ENCODE results near the gene WWP2. TPM values are rescaled to one million over a fixed set of nuclear protein-coding genes. Genes with fewer than 3 reads are reported as not detected.
"Not testable (repeated sequence)": the region's sequence is repeated elsewhere in the genome, so short reads cannot be mapped to it uniquely, and the experiment has no call there.

Gene WWP2
- total RNA-seq, 1 donor = 28.5 TPM

- no peak for DNase-seq (ENCODE audit: low read depth)
- no peak for TF ChIP-seq CTCF (IDR thresholded peaks at IDR 0.05; ENCODE audit: insufficient read depth, low read depth, low read length)
- H3K4me3 ChIP-seq (ENCODE audit: low read depth, low read length) = no peak overlapping the region
Measured at GRCh38 chr16:69938981-69939820, 177.1 kb downstream of the WWP2 start.

- no peak for DNase-seq (ENCODE audit: low read depth)
- no peak overlapping the region for H3K4me3 ChIP-seq (ENCODE audit: low read depth, low read length)
- TF ChIP-seq CTCF (IDR thresholded peaks at IDR 0.05; ENCODE audit: insufficient read depth, low read depth, low read length) = no peak
Measured at GRCh38 chr16:69939821-69940585, 177.9 kb downstream of the WWP2 start.

- no peak overlapping the region for H3K4me3 ChIP-seq (ENCODE audit: low read depth, low read length)
- DNase-seq (ENCODE audit: low read depth) = no peak
- no peak for TF ChIP-seq CTCF (IDR thresholded peaks at IDR 0.05; ENCODE audit: insufficient read depth, low read depth, low read length)
Measured at GRCh38 chr16:69940676-69941075, 178.5 kb downstream of the WWP2 start.

DNA sequence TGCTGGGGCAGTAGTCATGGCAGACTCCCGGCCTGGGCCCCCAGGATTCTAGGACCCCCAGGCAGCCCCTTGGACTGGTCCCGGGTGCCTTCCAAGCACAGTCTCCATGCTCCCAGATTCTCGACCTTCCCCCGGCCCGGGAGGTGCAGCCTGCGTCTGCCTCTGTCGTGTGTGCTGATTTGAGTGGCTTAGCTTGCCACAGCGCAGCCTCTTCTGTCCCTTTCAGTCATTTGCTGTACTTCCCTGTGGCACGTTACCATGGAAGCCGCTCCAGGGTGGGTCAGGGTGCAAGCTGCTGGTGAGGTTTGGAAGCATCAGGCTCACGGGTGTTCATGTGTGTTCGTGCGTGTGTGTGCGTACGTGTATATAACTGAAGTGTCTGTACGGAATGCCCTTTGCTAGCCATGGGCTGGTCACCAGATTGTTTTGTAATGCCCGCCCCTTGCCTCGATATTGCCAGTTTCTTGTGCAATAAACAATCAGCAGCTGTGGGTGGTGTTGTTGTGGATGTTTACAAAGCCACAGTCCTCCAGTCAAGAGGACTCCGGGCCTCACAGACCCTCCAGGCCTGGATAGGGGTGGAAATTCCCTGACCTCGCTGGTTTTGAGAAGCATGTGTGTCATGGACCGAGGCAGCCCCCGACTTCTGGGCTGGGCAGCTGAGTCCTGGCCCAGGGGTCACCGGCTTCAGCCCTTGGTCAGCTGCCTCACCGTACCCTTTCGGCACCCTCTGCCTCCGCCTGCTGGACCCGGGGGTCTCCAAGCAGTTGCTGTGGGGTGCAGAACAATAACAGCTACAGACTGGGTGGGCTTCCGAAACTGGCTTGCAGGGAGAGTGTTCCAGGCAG lies 179.3 kb downstream of the WWP2 start:
- peak; percentile 28 for DNase-seq (ENCODE audit: low read depth)
- TF ChIP-seq CTCF (IDR thresholded peaks at IDR 0.05; ENCODE audit: insufficient read depth, low read depth, low read length) = no peak
- no peak overlapping the region for H3K4me3 ChIP-seq (ENCODE audit: low read depth, low read length)

DNA sequence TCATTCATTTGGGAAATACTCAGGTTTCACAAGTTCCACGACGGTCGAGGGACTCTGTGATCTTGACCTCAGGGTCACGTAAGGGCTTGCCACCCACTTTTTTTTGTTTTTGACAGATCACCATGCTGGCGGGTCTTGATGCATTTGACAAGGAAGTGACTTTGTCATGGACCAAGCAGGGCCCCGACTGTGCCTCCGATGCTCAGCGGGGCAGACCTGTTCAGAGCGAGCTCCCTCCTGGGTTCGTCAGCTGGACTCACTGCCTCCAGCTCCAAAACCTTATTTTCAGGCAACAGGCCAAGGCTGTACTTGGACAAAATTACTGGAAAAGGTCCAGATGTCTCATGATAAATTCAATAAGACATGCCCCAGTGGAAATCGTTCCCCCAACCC lies 180.0 kb downstream of the WWP2 start:
- TF ChIP-seq CTCF (IDR thresholded peaks at IDR 0.05; ENCODE audit: insufficient read depth, low read depth, low read length) = no peak
- DNase-seq (ENCODE audit: low read depth) = no peak
- no peak overlapping the region for H3K4me3 ChIP-seq (ENCODE audit: low read depth, low read length)

DNA sequence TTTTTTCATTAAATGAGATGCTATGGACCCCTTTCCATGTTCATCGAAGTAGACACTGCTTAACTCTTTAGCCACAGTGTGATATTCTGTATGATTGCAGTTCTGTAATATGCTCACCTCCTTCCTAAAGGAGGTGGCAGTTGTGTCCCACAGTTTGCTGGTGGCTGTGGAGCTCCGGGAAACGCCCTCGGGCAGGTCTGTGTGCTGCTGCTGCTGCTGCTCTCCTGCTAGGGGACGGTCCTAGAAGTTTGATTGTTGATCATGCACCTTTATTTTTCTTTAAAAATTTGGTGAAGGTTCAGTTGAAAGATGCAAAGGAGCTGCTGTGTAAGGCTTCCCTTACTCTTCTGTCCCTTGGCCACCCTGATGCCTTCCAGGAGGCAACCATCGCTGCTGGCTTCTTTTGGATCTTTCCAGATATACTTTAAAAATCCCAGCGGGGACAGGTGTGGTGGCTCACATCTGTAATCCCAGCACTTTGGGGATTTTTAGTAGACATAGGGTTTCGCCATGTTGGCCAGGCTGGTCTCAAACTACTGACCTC lies 180.6 kb downstream of the WWP2 start:
- no peak overlapping the region for H3K4me3 ChIP-seq (ENCODE audit: low read depth, low read length)
- no peak for TF ChIP-seq CTCF (IDR thresholded peaks at IDR 0.05; ENCODE audit: insufficient read depth, low read depth, low read length)
- no peak for DNase-seq (ENCODE audit: low read depth)

GRCh38 chr16:69943241-69944036 lies 181.3 kb downstream of the WWP2 start:
- not testable (repeated sequence) for H3K4me3 ChIP-seq (ENCODE audit: low read depth, low read length)

GRCh38 chr16:69950411-69950810 lies 188.3 kb downstream of the WWP2 start:
- not testable (repeated sequence) for DNase-seq (ENCODE audit: low read depth); H3K4me3 ChIP-seq (ENCODE audit: low read depth, low read length)

More at GRCh38 chr16:69943241-69944036, 181.3 kb downstream of the WWP2 start:
- not testable (repeated sequence) for DNase-seq (ENCODE audit: low read depth)
